D721Med (cell line): Measurements from ENCODE around the gene CELF5.

Source experiments
- DNase-seq: peaks from one replicate; pipeline ENCODE4 v3.0.0; 2011; ENCODE audit warnings: low spot score; ENCODE audit not compliant: insufficient read length
- FAIRE-seq: peaks from 2 replicates; lab custom pipeline; 2011; peaks lifted over from hg19 to GRCh38; lab: Jason Lieb, UNC
- TF ChIP-seq, protein P1 (sequence below): IDR thresholded peaks from 2 replicates; pipeline ENCODE4 v1.5.1; 2012; ENCODE audit warnings: mild to moderate bottlenecking, control low read depth; ENCODE audit not compliant: insufficient read depth; ENCODE audit errors: missing control alignments

Gene CELF5

DNA sequence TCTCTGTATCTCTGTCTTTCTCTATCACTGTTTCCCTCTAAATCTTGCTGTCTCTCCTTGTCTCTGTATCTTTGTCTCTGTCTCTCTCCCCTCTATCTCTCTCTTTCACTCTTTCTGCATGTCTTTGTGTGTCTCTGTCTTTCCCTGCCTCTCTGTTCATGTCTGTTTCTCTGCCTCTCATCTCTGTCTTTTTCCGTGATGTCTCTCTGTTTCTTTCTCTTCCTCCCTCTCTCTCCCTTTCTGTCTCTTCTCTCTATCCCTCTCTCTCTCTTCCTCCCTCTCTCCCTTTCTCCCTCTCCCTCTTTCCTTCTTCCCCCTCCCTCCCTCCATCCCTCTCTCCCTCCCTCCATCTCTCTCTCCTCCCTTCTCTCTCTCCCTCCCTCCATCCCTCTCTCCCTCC lies 85.3 kb downstream of the CELF5 start:
- TF ChIP-seq, protein P1, sequence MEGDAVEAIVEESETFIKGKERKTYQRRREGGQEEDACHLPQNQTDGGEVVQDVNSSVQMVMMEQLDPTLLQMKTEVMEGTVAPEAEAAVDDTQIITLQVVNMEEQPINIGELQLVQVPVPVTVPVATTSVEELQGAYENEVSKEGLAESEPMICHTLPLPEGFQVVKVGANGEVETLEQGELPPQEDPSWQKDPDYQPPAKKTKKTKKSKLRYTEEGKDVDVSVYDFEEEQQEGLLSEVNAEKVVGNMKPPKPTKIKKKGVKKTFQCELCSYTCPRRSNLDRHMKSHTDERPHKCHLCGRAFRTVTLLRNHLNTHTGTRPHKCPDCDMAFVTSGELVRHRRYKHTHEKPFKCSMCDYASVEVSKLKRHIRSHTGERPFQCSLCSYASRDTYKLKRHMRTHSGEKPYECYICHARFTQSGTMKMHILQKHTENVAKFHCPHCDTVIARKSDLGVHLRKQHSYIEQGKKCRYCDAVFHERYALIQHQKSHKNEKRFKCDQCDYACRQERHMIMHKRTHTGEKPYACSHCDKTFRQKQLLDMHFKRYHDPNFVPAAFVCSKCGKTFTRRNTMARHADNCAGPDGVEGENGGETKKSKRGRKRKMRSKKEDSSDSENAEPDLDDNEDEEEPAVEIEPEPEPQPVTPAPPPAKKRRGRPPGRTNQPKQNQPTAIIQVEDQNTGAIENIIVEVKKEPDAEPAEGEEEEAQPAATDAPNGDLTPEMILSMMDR, result no peak
- no peak for DNase-seq
- no peak for FAIRE-seq

GRCh38 chr19:3310280-3310679 lies 85.8 kb downstream of the CELF5 start:
- no peak for FAIRE-seq
- no peak for DNase-seq
- TF ChIP-seq, protein P1, result no peak

DNA sequence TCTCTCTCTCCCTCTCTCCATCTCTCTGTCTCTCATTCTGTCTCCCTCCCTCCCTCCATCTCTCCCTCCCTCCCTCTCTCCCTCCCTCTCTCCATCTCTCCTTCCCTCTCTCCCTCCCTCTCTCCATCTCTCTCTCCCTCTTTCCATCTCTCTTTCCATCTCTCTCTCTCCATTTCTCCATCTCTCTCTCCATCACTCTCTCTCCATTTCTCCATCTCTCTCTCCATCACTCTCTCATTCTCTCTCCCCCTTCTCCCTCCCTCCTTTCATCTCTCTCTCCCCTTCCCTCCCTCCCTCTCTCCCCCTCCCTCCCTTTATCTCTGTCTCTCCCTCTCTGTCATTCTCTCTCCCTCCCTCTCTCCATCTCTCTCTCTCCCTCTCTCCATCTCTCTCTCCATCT lies 86.2 kb downstream of the CELF5 start:
- TF ChIP-seq, protein P1, result no peak
- FAIRE-seq (no peak), DNase-seq (no peak)

- TF ChIP-seq, protein P1, result no peak
- DNase-seq (no peak), FAIRE-seq (no peak)
These were observed 88.7 kb downstream of the CELF5 start for GRCh38 chr19:3313199-3313575.

GRCh38 chr19:3314962-3315675 lies 90.7 kb downstream of the CELF5 start:
- no peak for DNase-seq
- no peak for FAIRE-seq
- TF ChIP-seq, protein P1, result no peak

DNA sequence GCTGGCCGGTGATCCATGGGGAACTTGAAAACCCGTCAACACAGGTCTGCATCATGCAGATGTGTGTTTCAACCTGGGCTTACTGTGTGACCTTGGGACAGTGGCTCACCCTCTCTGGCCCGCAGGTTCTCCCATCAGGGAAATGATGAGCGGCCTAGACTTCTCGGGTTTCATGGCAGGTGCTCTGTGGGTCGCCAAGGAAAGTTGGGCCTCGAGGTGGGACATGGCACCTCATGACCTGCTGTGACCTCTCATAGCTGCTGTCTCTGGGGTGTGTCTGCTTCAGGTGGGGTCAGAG lies 91.2 kb downstream of the CELF5 start:
- TF ChIP-seq, protein P1, result no peak
- DNase-seq (no peak), FAIRE-seq (no peak)

DNA sequence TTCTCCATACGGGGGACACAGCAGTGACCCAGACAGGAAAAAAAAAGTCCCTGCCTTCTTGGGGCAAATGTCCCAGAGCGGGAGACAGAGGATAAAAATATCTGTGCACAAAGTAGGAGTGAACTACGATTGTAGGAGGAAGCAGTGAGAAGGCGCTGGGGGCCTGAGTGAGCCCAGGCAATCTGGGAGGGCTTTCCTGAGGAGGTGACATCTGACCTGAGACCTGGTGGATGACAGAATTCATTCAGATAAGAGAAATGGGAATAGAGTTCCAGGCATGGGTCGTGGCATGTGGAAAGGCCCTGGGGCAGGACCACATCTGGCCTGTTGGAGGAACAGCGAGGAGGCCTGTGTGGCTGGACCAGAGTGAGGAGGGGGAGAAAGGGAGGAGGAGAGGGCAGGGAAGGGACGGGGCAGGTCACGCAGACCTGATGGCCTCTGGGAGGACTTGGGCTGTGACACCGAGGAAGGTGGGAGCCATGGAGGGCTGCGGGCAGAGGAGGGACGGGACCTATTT lies 91.7 kb downstream of the CELF5 start:
- DNase-seq, result no peak
- no peak for FAIRE-seq
- TF ChIP-seq, protein P1, result no peak
